ENCODE measurements around the gene GNG3.

- TF ChIP-seq CTCF (conservative IDR thresholded peaks at IDR 0.05; ENCODE audit: low read length) (no peak), EZH2phosphoT487 (IDR thresholded peaks at IDR 0.05; ENCODE audit: borderline replicate concordance) (no peak)
Observed at GRCh38 chr11:62673196-62673525, 34.3 kb upstream of the GNG3 start.
